Mucosa of stomach (tissue), 1 donor: ENCODE data around the gene NKAIN1.

Source experiments
- H3K27me3 ChIP-seq: one replicate; pipeline ENCODE4 v1.7.0; 2013; ENCODE audit warnings: mild to moderate bottlenecking, low read length; ENCODE audit not compliant: control insufficient read depth, insufficient read depth
- H3K36me3 ChIP-seq: one replicate; pipeline ENCODE4 v1.7.0; 2013; ENCODE audit warnings: low read length; ENCODE audit not compliant: control insufficient read depth, insufficient read depth
- H3K4me1 ChIP-seq: one replicate; pipeline ENCODE4 v1.7.0; 2013; ENCODE audit warnings: mild to moderate bottlenecking, low read length; ENCODE audit not compliant: control insufficient read depth, insufficient read depth
- H3K4me3 ChIP-seq: one replicate; pipeline ENCODE4 v1.7.0; 2013; ENCODE audit warnings: low read length
- H3K9ac ChIP-seq: one replicate; pipeline ENCODE4 v1.7.0; 2013; ENCODE audit warnings: mild to moderate bottlenecking, low read length, moderate library complexity
- H3K9me3 ChIP-seq: one replicate; pipeline ENCODE4 v1.7.0; 2013; ENCODE audit warnings: mild to moderate bottlenecking, low read length, moderate library complexity; ENCODE audit not compliant: control insufficient read depth
- donor health status: Pancreatic carcinoma.

NKAIN1 gene

GRCh38 chr1:31257213-31257612 lies 17.5 kb upstream of the NKAIN1 start:
- Histone ChIP-seq H3K36me3 (peaks cover 4% of the 10 kb centered on the region), H3K9ac (no peak overlapping the region), H3K4me3 (no peak overlapping the region), H3K27me3 (no peaks in the 10 kb centered on the region), H3K4me1 (no peaks in the 10 kb centered on the region), H3K9me3 (no peaks in the 10 kb centered on the region)

GRCh38 chr1:31249854-31250253 lies 10.2 kb upstream of the NKAIN1 start:
- no peak overlapping the region for H3K9ac ChIP-seq
- no peaks in the 10 kb centered on the region for H3K27me3 ChIP-seq
- no peaks in the 10 kb centered on the region for H3K9me3 ChIP-seq
- no peaks in the 10 kb centered on the region for H3K4me1 ChIP-seq
- H3K36me3 ChIP-seq = no peaks in the 10 kb centered on the region
- H3K4me3 ChIP-seq = no peak overlapping the region

- Histone ChIP-seq H3K36me3 (no peaks in the 10 kb centered on the region), H3K27me3 (no peaks in the 10 kb centered on the region), H3K4me1 (no peaks in the 10 kb centered on the region), H3K4me3 (no peak overlapping the region), H3K9ac (no peak overlapping the region), H3K9me3 (no peaks in the 10 kb centered on the region)
Measured at GRCh38 chr1:31248276-31248675, 8.6 kb upstream of the NKAIN1 start.

GRCh38 chr1:31244326-31244725 lies 4.6 kb upstream of the NKAIN1 start:
- no peaks in the 10 kb centered on the region for H3K36me3 ChIP-seq
- H3K27me3 ChIP-seq = peaks cover 15% of the 10 kb centered on the region
- no peak overlapping the region for H3K4me3 ChIP-seq
- no peaks in the 10 kb centered on the region for H3K9me3 ChIP-seq
- H3K4me1 ChIP-seq = no peaks in the 10 kb centered on the region
- H3K9ac ChIP-seq = no peak overlapping the region

- H3K27me3 ChIP-seq = peaks cover 21% of the 10 kb centered on the region
- H3K4me3 ChIP-seq = no peak overlapping the region
- no peaks in the 10 kb centered on the region for H3K9me3 ChIP-seq
- no peak overlapping the region for H3K9ac ChIP-seq
- no peaks in the 10 kb centered on the region for H3K4me1 ChIP-seq
- no peaks in the 10 kb centered on the region for H3K36me3 ChIP-seq
Measured at GRCh38 chr1:31243501-31244286, 4.0 kb upstream of the NKAIN1 start.

GRCh38 chr1:31241321-31241720 lies 1.6 kb upstream of the NKAIN1 start:
- Histone ChIP-seq H3K36me3 (no peaks in the 10 kb centered on the region), H3K4me3 (no peak overlapping the region), H3K4me1 (no peaks in the 10 kb centered on the region), H3K27me3 (peaks cover 42% of the 10 kb centered on the region), H3K9ac (no peak overlapping the region), H3K9me3 (no peaks in the 10 kb centered on the region)

- Histone ChIP-seq H3K27me3 (peaks cover 56% of the 10 kb centered on the region), H3K9ac (no peak overlapping the region), H3K36me3 (no peaks in the 10 kb centered on the region), H3K4me3 (no peak overlapping the region), H3K4me1 (no peaks in the 10 kb centered on the region), H3K9me3 (no peaks in the 10 kb centered on the region)
Measured at GRCh38 chr1:31238986-31239613, 587 bp downstream of the NKAIN1 start.

GRCh38 chr1:31238612-31238985 lies 1.1 kb downstream of the NKAIN1 start:
- no peaks in the 10 kb centered on the region for H3K4me1 ChIP-seq
- peaks cover 56% of the 10 kb centered on the region for H3K27me3 ChIP-seq
- no peak overlapping the region for H3K4me3 ChIP-seq
- no peak overlapping the region for H3K9ac ChIP-seq
- H3K36me3 ChIP-seq = no peaks in the 10 kb centered on the region
- H3K9me3 ChIP-seq = no peaks in the 10 kb centered on the region

- no peaks in the 10 kb centered on the region for H3K4me1 ChIP-seq
- peaks cover 42% of the 10 kb centered on the region for H3K27me3 ChIP-seq
- H3K9me3 ChIP-seq = no peaks in the 10 kb centered on the region
- H3K9ac ChIP-seq = no peak overlapping the region
- no peaks in the 10 kb centered on the region for H3K36me3 ChIP-seq
- no peak overlapping the region for H3K4me3 ChIP-seq
Measured at GRCh38 chr1:31234870-31235269, 4.8 kb downstream of the NKAIN1 start.

- Histone ChIP-seq H3K9ac (no peak overlapping the region), H3K27me3 (peaks cover 40% of the 10 kb centered on the region), H3K4me1 (no peaks in the 10 kb centered on the region), H3K36me3 (no peaks in the 10 kb centered on the region), H3K9me3 (no peaks in the 10 kb centered on the region), H3K4me3 (no peak overlapping the region)
Measured at GRCh38 chr1:31234123-31234708, 5.5 kb downstream of the NKAIN1 start.

- no peak overlapping the region for H3K4me3 ChIP-seq
- peaks cover 25% of the 10 kb centered on the region for H3K27me3 ChIP-seq
- no peaks in the 10 kb centered on the region for H3K9me3 ChIP-seq
- no peaks in the 10 kb centered on the region for H3K4me1 ChIP-seq
- no peaks in the 10 kb centered on the region for H3K36me3 ChIP-seq
- H3K9ac ChIP-seq = no peak overlapping the region
Measured at GRCh38 chr1:31232689-31233088, 7.0 kb downstream of the NKAIN1 start.

GRCh38 chr1:31231802-31232201 lies 7.9 kb downstream of the NKAIN1 start:
- Histone ChIP-seq H3K4me3 (no peak overlapping the region), H3K4me1 (no peaks in the 10 kb centered on the region), H3K9ac (no peak overlapping the region), H3K36me3 (no peaks in the 10 kb centered on the region), H3K27me3 (peaks cover 19% of the 10 kb centered on the region), H3K9me3 (no peaks in the 10 kb centered on the region)
